Tibial nerve (tissue), 4 donors: Measurements from ENCODE around the gene NMT1.

ENCODE experiments used
- CTCF ChIP-seq, 5 experiments: fragments of 200-600 bp in 3 of 5; fragments of 450-650 bp in 2 of 5; sonication (generic) in 3 of 5; IDR thresholded peaks; one replicate each; pipeline ENCODE4 v1.5.1; 2016 to 2019; ENCODE audit warnings: antibody characterized with exemption in 5 of 5, mild to moderate bottlenecking in 3 of 5, moderate library complexity in 2 of 5
- EP300 ChIP-seq, 2 donors: sonication (generic); formaldehyde crosslinking; IDR thresholded peaks; one replicate each; pipeline ENCODE4 v1.6.1; 2017; ENCODE audit warnings: antibody characterized with exemption in 2 of 2, mild to moderate bottlenecking in 1 of 2
- POLR2A ChIP-seq, 2 donors: fragments of 450-650 bp; IDR thresholded peaks; one replicate each; pipeline ENCODE4 v1.6.1; 2017; ENCODE audit warnings: antibody characterized with exemption in 2 of 2, mild to moderate bottlenecking in 2 of 2, moderate library complexity in 2 of 2

GRCh38 chr17:45070809-45071208 is 9.7 kb downstream of the NMT1 start:
- TF ChIP-seq CTCF (IDR thresholded peaks at IDR 0.05) = no peak
- TF ChIP-seq POLR2A (IDR thresholded peaks at IDR 0.05) = no peak
- TF ChIP-seq EP300 (IDR thresholded peaks at IDR 0.05) = no peak
